Ramos (cell line): Measurements from ENCODE around the gene FUNDC1.

Source experiments
- in situ Hi-C: fragments of 300-500 bp; cut with MboI; formaldehyde crosslinking; loops from one replicate; pipeline ENCODE4 v1.14.3; 2022; ENCODE audit warnings: low sequenced_read_pairs; ENCODE audit not compliant: unreplicated experiment

FUNDC1 gene

GRCh38 chrX:44483965-44484606 is 58.6 kb downstream of the FUNDC1 start:
- in situ Hi-C loops: no loop called here

GRCh38 chrX:44482575-44482974 is 60.1 kb downstream of the FUNDC1 start:
- in situ Hi-C loops: no loop called here

DNA sequence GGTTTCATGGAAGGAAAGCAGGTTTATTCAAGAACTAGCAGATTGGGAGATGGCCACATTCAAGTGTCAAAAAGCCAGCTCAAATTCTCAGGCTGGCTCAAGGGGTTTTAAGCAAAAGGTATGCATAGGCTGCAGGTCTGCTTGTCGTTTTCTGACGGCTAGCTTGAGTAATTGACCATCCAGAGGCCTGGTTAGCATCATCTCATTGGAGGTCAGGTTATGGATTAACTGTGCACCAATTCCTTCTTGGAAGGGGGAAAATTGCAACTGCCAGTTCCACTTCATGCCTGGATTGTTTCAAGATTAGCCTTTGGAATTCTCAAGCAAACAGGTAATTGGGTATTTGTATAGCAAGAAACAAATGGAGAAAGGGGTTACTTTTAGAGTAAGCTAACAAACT is 62.1 kb downstream of the FUNDC1 start:
- in situ Hi-C loops: no loop called here

- in situ Hi-C loops: no loop called here
These were observed 68.2 kb downstream of the FUNDC1 start for GRCh38 chrX:44474410-44474809.
